HG02973 (cell line): Measurements from ENCODE around the gene NUDT3.
"Not testable (repeated sequence)": the region's sequence is repeated elsewhere in the genome, so short reads cannot be mapped to it uniquely, and the experiment has no call there.

ENCODE experiments used
- ATAC-seq: cut with Tn5 transposase; IDR thresholded peaks from one replicate; pipeline ENCODE4 v1.9.1; 2021; ENCODE audit warnings: moderate library complexity; ENCODE audit not compliant: unreplicated experiment

The NUDT3 gene

GRCh38 chr6:34324221-34324620 is 68.2 kb downstream of the NUDT3 start:
- not testable (repeated sequence) for ATAC-seq

GRCh38 chr6:34323300-34323699 is 69.2 kb downstream of the NUDT3 start:
- no peak for ATAC-seq

GRCh38 chr6:34322732-34323131 is 69.7 kb downstream of the NUDT3 start:
- no peak for ATAC-seq

GRCh38 chr6:34321821-34322220 is 70.6 kb downstream of the NUDT3 start:
- ATAC-seq: no peak

- no peak for ATAC-seq
Observed at GRCh38 chr6:34319471-34319885, 73.0 kb downstream of the NUDT3 start.

GRCh38 chr6:34318499-34319470 is 73.7 kb downstream of the NUDT3 start:
- no peak for ATAC-seq

- ATAC-seq: no peak
Observed at GRCh38 chr6:34317882-34318498, 74.5 kb downstream of the NUDT3 start.

- ATAC-seq: no peak
Observed at GRCh38 chr6:34317172-34317477, 75.3 kb downstream of the NUDT3 start.

GRCh38 chr6:34316431-34317171 is 75.9 kb downstream of the NUDT3 start:
- no peak for ATAC-seq

GRCh38 chr6:34315780-34316179 is 76.7 kb downstream of the NUDT3 start:
- no peak for ATAC-seq

- no peak for ATAC-seq
Observed at GRCh38 chr6:34315256-34315655, 77.2 kb downstream of the NUDT3 start.

GRCh38 chr6:34312259-34312658 is 80.2 kb downstream of the NUDT3 start:
- ATAC-seq: no peak

GRCh38 chr6:34310817-34311216 is 81.7 kb downstream of the NUDT3 start:
- ATAC-seq: no peak

- no peak for ATAC-seq
Observed at GRCh38 chr6:34308483-34308882, 84.0 kb downstream of the NUDT3 start.

- no peak for ATAC-seq
Observed at GRCh38 chr6:34305982-34306708, 86.3 kb downstream of the NUDT3 start.

- ATAC-seq: no peak
Observed at GRCh38 chr6:34305497-34305896, 87.0 kb downstream of the NUDT3 start.

GRCh38 chr6:34304164-34304563 is 88.3 kb downstream of the NUDT3 start:
- no peak for ATAC-seq

- ATAC-seq: no peak
Observed at GRCh38 chr6:34302929-34303328, 89.5 kb downstream of the NUDT3 start.

GRCh38 chr6:34301408-34301807 is 91.1 kb downstream of the NUDT3 start:
- no peak for ATAC-seq

- ATAC-seq: peak; percentile 33
Observed at GRCh38 chr6:34300332-34300751, 92.1 kb downstream of the NUDT3 start.

- no peak for ATAC-seq
Observed at GRCh38 chr6:34298941-34299340, 93.5 kb downstream of the NUDT3 start.
